GM06990 (cell line): Measurements from ENCODE around the gene RPS29.

ENCODE experiments used
- DNase-seq: peaks from one replicate; pipeline ENCODE4 v3.0.0-alpha.2; 2011; ENCODE audit not compliant: insufficient read length; ENCODE audit errors: extremely low read depth
- H3K27me3 ChIP-seq: replicated peaks from 2 replicates; pipeline ENCODE4 v1.6.0; 2011; ENCODE audit warnings: low read length; ENCODE audit not compliant: control insufficient read depth, insufficient read depth
- H3K36me3 ChIP-seq: 2 replicates; pipeline ENCODE4 v1.5.1; 2011; ENCODE audit warnings: low read length; ENCODE audit not compliant: control insufficient read depth, insufficient read depth
- H3K4me3 ChIP-seq: replicated peaks from 2 replicates; pipeline ENCODE4 v1.5.1; 2011; ENCODE audit warnings: low read depth, mild to moderate bottlenecking, control low read depth, low read length
- CTCF ChIP-seq: IDR thresholded peaks from 2 replicates; pipeline ENCODE4 v1.5.1; 2011; ENCODE audit warnings: low read length, control low read depth, mild to moderate bottlenecking, inconsistent platforms; ENCODE audit not compliant: insufficient read depth, poor library complexity, severe bottlenecking

Gene RPS29

GRCh38 chr14:49538852-49539251 is 47.3 kb downstream of the RPS29 start:
- no peak overlapping the region for H3K4me3 ChIP-seq
- no peak for DNase-seq
- TF ChIP-seq CTCF: no peak

More at GRCh38 chr14:49538852-49539251, 47.3 kb downstream of the RPS29 start:
- Histone ChIP-seq H3K36me3 (no peaks in the 10 kb centered on the region), H3K27me3 (no peaks in the 10 kb centered on the region)
